ENCODE measurements around the gene TGIF2. TPM values are rescaled to one million over a fixed set of nuclear protein-coding genes. Genes with fewer than 3 reads are reported as not detected.

Gene TGIF2
- total and polyA plus RNA-seq, 2 donors (not counting 3 experiments of a cell fraction or from before 2014, with no cell fraction given), result 18.9 to 21.0 TPM

DNA sequence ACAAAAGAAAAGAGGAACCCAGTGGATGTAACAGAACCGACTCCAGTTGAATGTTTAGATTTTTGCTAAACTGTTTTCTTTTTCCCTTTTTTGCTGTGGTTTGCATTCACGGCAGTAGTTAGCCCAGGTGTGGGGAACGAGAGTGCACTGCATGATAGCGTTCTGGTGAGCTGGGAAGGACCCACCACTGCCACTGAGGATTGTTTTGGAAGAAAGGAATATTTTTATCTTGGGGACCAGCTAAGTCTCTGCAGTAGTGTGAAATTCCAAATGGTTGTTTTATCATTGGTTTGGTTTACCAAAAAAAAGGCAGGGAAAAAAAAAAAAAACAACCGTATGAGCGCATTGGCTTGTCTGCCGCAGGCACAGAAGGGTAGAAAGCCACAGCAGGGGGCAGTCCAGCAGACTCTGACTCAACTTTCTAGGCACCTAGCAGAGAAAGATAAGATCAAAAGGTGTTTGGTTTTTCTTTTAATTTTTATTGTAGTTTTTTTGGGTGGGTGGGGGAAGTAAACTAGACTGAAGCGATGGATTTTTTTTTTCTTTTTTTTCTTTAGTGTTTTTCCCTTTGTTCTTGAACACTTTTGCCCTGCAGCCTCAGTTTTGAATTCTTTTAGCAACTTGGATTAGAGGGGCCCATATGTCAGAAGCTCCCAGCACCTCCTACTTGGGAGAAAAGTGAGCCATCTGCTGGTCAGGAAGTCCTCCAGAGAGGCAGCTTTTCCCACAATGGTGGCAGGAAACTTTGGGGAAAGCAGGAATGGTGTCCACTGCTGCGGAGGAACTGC lies 18.7 kb downstream of the TGIF2 start:
- Histone ChIP-seq H3K9me3 (replicated peaks; ENCODE audit: control insufficient read depth, insufficient read depth, low read length) (no peaks in the 10 kb centered on the region), H3K9ac (replicated peaks; ENCODE audit: extremely low read depth, insufficient read depth, low read length) (no peak overlapping the region), H3K9me1 (replicated peaks; ENCODE audit: control insufficient read depth, extremely low read depth, insufficient read depth, low read length) (no peaks in the 10 kb centered on the region), H3K4me1 (ENCODE audit: control insufficient read depth, extremely low read depth, insufficient read depth, low read length) (no peaks in the 10 kb centered on the region), H4K20me1 (replicated peaks; ENCODE audit: control insufficient read depth, extremely low read depth, insufficient read depth, low read length) (no peaks in the 10 kb centered on the region), H3K4me2 (ENCODE audit: insufficient read depth, low read length) (no peak overlapping the region), H3K4me3 (replicated peaks in 1 of 3; ENCODE audit: insufficient read depth in 1 of 3, low read depth in 1 of 3, low read length in 3 of 3) (no peak overlapping the region), H3K79me2 (ENCODE audit: control insufficient read depth, insufficient read depth, low read length) (no peaks in the 10 kb centered on the region), H3K36me3 (ENCODE audit: control insufficient read depth in 2 of 2, extremely low read depth in 1 of 2, insufficient read depth in 2 of 2, low read length in 2 of 2) (peaks cover 3 to 11% of the 10 kb centered on the region in 2 experiments), H2AFZ (ENCODE audit: low read depth, low read length) (no peak overlapping the region), H3K27me3 (ENCODE audit: control insufficient read depth in 2 of 2, insufficient read depth in 2 of 2, low read length in 2 of 2) (no peaks in the 10 kb centered on the region), H3K27ac (ENCODE audit: insufficient read depth, low read depth, low read length) (no peak overlapping the region)
- TF ChIP-seq, protein P1, sequence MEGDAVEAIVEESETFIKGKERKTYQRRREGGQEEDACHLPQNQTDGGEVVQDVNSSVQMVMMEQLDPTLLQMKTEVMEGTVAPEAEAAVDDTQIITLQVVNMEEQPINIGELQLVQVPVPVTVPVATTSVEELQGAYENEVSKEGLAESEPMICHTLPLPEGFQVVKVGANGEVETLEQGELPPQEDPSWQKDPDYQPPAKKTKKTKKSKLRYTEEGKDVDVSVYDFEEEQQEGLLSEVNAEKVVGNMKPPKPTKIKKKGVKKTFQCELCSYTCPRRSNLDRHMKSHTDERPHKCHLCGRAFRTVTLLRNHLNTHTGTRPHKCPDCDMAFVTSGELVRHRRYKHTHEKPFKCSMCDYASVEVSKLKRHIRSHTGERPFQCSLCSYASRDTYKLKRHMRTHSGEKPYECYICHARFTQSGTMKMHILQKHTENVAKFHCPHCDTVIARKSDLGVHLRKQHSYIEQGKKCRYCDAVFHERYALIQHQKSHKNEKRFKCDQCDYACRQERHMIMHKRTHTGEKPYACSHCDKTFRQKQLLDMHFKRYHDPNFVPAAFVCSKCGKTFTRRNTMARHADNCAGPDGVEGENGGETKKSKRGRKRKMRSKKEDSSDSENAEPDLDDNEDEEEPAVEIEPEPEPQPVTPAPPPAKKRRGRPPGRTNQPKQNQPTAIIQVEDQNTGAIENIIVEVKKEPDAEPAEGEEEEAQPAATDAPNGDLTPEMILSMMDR (IDR thresholded peaks at IDR 0.05; ENCODE audit: extremely low read depth in 1 of 2, insufficient read depth in 1 of 2, low read depth in 1 of 2, low read length in 2 of 2), result no peak
- TF ChIP-seq GATA2 (IDR thresholded peaks at IDR 0.05; ENCODE audit: insufficient read depth, insufficient read length, low read depth, low read length), result no peak
- TF ChIP-seq MYC (IDR thresholded peaks at IDR 0.05; ENCODE audit: low read depth, low read length), result no peak
- no peak for TF ChIP-seq POLR2A (IDR thresholded peaks at IDR 0.05; ENCODE audit: low read depth, low read length)
- no peak for TF ChIP-seq FOS (IDR thresholded peaks at IDR 0.05; ENCODE audit: borderline replicate concordance, insufficient read depth, low read length)
- TF ChIP-seq EZH2 (IDR thresholded peaks at IDR 0.05; ENCODE audit: borderline replicate concordance, low read depth, low read length, severe bottlenecking), result no peak
- no peak for TF ChIP-seq POLR2AphosphoS5 (IDR thresholded peaks at IDR 0.05; ENCODE audit: insufficient read depth, low read depth, low read length)
- TF ChIP-seq, protein P2, sequence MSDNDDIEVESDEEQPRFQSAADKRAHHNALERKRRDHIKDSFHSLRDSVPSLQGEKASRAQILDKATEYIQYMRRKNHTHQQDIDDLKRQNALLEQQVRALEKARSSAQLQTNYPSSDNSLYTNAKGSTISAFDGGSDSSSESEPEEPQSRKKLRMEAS (IDR thresholded peaks at IDR 0.05; ENCODE audit: insufficient read depth, insufficient read length), result no peak
- no peak for TF ChIP-seq JUN (IDR thresholded peaks at IDR 0.05; ENCODE audit: borderline replicate concordance, insufficient read depth, insufficient read length, low read depth)
- no peak for FAIRE-seq
- ChIA-PET CTCF (interaction anchor here (0.7 to 1.1 kb wide), 4 partner anchors 16 to 35 kb away, joined by 3 to 4 read pairs (median 3); partner anchors contain the start of gene TGIF2), POLR2A (no interaction called here)
- intact Hi-C loops (cut with micrococcal nuclease) (loop anchor here (1.0 kb wide), 1 partner anchor 36 kb away; no protein-coding TSS in a partner anchor), dilution Hi-C loops (cut with MboI; ENCODE audit: extremely low pct_ligation_motif_present, low sequenced_read_pairs) (no loop called here)
- BruUV-seq (replicated peaks), result no TSS peak
- DNase-seq (ENCODE audit: low read depth, low spot score), result no peak
